ENCODE measurements around the gene TOR1A.

The TOR1A gene

GRCh38 chr9:129853614-129854013, 29.7 kb upstream of the TOR1A start:
- in situ Hi-C loops (cut with MboI; ENCODE audit: low sequenced_read_pairs), result no loop called here

DNA sequence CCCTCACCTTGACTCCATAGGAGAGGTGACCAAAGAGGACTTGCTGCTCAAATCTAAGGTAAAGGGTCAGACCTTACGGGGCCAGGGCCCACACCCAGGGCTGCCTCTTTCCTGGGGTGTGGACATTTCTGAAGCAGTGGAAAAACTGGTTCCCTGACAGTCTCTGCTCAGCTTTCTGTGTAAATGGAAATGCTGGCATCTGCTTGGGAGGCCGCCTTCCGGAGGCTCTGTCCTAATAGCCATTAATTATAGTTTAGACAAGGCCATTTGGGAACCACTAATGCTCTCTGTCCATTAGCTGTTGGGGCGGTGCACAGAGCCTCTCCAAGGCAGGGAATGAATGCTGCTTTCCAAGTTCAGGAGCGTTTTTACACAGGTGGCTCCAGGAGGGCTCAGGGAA, 28.6 kb upstream of the TOR1A start:
- in situ Hi-C loops (cut with MboI; ENCODE audit: low sequenced_read_pairs), result no loop called here

DNA sequence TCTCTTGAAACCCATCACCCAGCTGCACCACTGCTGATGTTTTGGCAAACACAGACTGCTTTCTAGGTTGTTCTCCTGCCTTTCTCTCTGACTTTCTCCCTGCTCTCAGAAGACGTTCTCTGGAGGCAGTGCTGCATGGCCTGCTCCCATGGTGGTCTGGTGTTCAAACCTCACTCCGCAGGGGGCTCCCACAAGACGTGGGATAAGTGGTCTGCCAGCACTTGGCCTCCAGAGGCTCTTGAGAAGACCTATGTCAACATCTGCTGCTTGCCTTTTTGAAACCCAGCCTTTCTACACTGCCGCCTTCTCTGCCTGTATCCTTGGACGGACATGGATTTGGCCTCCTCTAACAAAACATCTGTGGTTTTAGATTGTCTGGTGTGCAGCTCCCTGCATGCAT, 27.9 kb upstream of the TOR1A start:
- in situ Hi-C loops (cut with MboI; ENCODE audit: low sequenced_read_pairs), result no loop called here

DNA sequence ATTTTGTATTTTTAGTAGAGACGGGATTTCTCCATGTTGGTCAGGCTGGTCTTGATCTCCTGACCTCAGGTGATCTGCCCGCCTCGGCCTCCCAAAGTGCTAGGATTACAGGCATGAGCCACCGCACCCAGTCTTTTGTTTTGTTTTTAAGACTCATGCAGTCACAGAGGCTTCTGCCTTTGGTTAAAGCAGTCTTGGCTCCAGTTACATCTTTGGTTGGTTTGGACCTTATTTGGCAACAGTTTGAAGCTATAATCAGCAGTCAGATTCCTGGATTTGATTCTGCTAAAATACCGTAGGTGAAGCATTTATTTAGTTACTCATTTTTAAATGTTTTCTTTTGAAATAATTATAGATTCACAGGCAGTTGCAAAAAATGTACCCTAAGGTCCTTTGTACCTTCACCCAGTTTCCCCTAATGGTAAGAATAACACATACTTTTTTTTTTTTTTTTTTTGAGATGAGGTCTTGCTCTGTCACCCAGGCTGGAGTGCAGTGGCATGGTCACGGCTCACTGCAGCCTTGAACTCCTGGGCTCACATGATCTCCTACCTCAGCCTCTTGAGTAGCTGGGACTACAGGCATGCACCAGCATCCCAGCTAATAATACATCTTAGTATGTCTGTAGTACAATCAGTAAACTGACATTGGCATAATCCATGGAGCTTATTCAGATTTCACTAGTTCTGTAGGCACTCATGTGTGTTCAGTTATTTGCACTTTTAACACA, 27.1 kb upstream of the TOR1A start:
- in situ Hi-C loops (cut with MboI; ENCODE audit: low sequenced_read_pairs), result no loop called here

DNA sequence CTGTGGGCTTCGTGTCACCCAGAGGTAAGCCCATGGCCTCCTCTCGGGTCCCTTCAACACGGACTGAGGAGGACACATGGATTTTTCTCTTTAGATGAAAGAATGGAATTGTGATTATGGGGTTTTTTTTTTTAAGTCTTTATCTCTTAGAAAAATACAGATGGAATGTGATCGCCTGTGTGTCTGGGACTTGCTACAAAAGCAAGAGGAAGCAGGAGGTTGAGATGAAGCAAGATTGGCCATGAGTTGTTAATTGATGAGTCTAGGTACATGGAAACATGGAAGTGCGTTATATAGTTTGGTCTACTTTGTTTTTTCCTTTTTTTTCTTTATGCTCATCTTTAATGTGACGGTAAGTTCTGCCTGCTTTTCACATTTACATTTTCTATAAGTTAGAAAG, 26.0 kb upstream of the TOR1A start:
- in situ Hi-C loops (cut with MboI; ENCODE audit: low sequenced_read_pairs), result no loop called here

- in situ Hi-C loops (cut with MboI; ENCODE audit: low sequenced_read_pairs), result no loop called here
These were observed 24.9 kb upstream of the TOR1A start for GRCh38 chr9:129848712-129849441.

DNA sequence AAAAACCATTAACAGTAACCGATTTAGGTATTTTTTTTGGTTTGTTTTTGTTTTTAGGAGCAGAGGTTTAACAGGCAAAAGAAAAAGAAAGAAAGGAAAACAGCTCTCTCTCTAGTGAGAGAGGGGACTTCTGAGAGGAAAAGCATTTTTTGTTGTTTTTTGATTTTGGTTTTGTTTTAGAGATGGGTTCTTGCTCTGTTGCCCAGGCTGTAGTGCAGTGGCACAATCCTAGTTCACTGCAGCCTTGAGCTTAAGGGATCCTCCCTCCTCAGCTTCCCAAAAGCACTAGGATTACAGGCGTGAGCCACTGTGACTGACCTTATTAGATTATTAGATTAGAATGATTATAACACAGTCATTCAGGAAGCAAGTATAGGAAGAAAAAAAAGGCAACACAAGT, 21.4 kb upstream of the TOR1A start:
- in situ Hi-C loops (cut with MboI; ENCODE audit: low sequenced_read_pairs), result no loop called here

- in situ Hi-C loops (cut with MboI; ENCODE audit: low sequenced_read_pairs), result no loop called here
These were observed 17.1 kb upstream of the TOR1A start for GRCh38 chr9:129841071-129841470.

DNA sequence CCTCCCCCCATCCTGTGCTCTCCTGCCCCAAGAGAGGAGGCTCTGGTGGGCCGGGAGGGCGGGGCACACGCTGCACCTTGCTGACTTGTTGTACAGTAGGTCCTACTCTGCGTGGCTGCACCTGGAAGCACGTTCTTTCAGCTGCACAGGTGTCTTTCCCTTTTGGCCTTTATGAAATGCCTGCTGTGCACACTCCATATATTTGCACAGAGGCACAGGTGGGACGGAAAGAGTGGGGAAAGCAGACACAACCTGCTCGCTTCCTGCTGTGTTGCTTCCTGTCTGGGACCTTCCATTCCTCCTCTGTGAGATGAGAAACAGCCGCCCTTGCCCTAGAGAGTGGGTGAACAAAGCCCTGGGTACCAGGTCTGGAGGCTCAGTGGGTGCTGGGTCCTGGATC, 16.1 kb upstream of the TOR1A start:
- in situ Hi-C loops (cut with MboI; ENCODE audit: low sequenced_read_pairs), result no loop called here

GRCh38 chr9:129839324-129840023, 15.5 kb upstream of the TOR1A start:
- in situ Hi-C loops (cut with MboI; ENCODE audit: low sequenced_read_pairs), result no loop called here

- in situ Hi-C loops (cut with MboI; ENCODE audit: low sequenced_read_pairs), result no loop called here
These were observed 14.8 kb upstream of the TOR1A start for GRCh38 chr9:129838707-129839259.

- in situ Hi-C loops (cut with MboI; ENCODE audit: low sequenced_read_pairs), result no loop called here
These were observed 12.5 kb upstream of the TOR1A start for GRCh38 chr9:129836311-129837007.

DNA sequence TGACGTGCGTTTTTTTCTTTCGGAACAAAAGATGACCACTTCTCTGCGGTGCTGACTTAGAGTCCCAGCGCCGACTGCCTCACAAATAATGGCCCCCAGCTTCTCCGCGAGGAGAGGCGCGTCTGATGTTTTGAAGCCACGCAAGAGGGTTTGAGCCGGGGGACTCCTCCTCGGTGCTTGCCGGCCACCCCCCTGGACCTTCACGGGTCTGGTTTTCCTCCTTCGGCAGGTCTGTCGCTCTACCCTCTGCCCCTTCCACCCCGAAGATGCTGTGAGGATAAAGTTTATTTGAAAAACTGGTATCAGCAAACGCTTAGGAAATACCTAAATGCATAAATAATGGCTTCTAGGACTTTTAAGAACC, 11.9 kb upstream of the TOR1A start:
- in situ Hi-C loops (cut with MboI; ENCODE audit: low sequenced_read_pairs), result no loop called here

DNA sequence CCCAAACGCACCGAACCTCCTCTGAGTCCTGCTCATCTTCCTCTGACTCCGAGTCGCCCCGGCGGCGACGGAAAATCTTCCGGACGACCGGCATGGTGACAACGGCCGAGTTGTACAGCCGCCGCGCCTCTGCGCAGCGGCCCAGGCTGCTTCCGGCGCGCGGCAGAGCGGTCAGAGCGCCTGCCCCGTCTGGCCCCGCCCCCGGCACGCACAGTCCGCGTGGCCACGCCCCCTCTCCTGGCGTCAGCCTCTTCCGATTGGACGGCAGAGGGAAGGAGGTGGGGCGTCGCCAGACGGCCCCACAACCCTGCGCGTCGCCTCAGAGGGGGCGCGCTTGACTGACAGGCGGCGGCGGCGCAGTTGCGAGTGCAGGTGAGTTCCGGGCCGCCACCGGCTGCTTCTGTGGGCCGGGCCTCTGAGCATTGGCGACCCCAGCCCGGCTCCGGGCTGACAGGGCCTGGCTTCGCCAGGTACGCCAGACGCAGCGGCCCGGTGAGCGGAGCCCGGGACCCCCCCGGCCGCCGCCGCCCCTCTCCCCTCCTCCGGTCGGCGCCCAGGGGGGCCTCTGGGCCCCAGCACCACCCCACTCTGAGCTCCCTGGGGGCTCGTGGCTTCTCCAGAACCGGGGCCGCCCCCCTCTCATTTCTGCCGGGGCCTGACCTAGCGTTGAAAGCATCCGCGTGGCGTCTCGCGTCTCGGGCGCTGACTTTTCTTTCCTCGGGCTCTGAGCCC, 11.4 kb upstream of the TOR1A start, which contains the start of the genes C9orf78 and USP20:
C9orf78 (minus strand) TSS at position 148 of the 732 bp plus-strand sequence; CDS start at position 94, 54 bp downstream.
USP20 (plus strand) TSS at position 331 of the 732 bp plus-strand sequence. CDS start 17,098 bp downstream, outside the sequence.
- in situ Hi-C loops (cut with MboI; ENCODE audit: low sequenced_read_pairs), result no loop called here

DNA sequence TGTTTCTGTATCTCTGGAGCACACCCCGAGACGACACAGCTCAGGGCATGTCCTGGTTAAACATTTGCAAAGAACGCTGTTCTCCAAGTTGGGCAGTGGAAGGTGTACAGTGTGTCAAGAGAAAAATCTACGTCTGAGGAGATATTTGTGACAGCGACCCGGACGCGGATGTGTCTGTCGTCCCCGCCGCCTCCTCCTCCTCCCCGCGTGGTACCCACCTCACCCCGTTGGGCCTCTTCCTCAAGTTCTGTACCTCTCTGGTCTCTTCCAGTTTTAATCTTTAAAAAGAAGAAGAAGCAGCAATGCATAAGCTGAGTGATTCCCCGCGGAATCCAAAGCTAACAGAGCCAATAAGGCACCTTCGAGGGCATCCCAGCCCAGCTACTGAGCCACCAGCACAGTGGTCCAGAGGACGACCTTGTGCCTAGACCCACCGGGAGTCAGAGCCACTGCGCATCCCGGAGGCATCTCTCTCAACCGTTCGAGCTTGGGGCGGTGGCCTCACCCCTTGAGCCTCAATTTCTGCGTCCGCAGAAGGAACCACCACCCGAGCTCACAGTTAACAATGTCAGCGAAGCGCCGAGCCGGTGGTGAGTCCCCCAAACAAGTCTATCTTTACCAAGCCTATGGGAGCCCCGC, 10.7 kb upstream of the TOR1A start:
- in situ Hi-C loops (cut with MboI; ENCODE audit: low sequenced_read_pairs), result no loop called here

DNA sequence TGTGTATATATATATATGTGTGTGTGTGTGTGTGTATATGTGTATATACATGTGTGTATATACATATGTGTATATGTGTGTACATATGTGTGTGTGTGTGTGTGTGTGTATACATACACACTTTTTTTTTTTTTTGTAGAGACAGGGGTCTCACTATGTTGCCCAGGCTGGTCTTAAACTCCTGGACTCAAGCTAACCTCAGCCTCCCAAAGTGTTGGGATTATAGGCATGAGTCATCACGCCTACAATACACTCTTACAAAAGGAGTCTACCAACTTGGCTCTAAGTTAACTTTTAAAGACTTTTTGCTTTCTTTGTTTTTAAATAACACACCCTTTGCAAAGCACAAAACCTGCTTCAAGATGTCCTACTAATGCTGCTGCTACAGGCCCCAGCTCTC, 9.0 kb upstream of the TOR1A start:
- in situ Hi-C loops (cut with MboI; ENCODE audit: low sequenced_read_pairs), result no loop called here

DNA sequence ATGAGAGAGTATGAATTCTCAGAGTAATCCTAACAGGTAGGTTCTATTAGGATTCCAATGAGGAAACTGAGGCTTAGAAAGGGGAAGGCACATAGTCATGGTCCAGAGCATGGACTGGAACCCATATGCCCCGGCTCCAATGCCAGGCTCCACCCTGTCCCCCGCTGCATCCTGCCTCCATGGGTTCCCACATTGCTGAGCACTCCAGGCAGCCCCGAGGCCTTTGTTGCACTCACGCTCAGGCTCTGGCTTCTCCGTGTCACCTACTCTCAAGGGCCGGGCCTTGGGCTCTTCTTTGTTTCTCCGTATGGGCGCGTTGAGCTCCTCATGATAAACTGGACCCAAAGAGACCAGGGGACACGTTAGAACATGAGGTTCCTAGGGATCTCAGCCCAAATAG, 5.0 kb upstream of the TOR1A start:
- in situ Hi-C loops (cut with MboI; ENCODE audit: low sequenced_read_pairs), result no loop called here

GRCh38 chr9:129828051-129828450, 4.1 kb upstream of the TOR1A start:
- in situ Hi-C loops (cut with MboI; ENCODE audit: low sequenced_read_pairs), result no loop called here

DNA sequence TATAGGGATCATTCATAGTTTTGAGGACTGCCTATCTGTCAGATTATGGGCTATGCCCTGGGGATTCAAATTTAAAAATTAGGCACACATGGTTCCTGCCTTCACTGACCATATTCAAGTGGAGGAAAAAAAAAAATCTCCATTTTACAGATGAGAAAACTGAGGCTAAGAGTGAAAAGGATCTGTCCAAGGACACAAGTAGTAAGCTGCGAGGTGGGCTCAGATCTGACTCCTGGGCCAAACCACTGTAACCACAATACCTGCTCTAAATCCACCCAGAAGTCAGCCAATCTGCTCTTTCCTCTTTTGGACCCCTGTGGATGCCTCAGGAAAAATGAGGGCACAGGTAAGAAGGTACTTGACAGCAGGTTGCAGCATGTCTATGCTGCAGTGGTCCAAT, 2.8 kb upstream of the TOR1A start:
- in situ Hi-C loops (cut with MboI; ENCODE audit: low sequenced_read_pairs), result no loop called here

DNA sequence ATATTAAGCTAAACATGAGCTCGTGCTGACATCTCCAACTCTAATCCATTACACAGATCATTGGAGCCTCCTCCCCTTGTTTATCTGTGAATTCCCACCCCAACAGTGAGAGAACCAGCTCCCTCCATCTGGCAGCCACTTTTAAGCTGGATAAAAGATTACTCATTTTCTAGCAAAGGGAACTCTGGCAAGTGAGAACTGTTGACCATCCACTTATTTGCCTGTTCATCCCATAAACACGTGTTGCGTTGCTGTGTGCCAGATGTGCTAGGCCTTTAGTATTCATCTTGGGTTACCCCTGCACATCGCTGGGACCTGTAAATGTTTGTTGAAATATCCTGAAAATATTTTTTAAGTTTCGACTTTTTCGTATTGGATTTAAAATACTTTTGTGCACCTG, 2.4 kb upstream of the TOR1A start:
- in situ Hi-C loops (cut with MboI; ENCODE audit: low sequenced_read_pairs), result no loop called here

All from hTERT RPE-1 (cell line).